ENCODE measurements around the gene RAB9B.

Gene RAB9B

DNA sequence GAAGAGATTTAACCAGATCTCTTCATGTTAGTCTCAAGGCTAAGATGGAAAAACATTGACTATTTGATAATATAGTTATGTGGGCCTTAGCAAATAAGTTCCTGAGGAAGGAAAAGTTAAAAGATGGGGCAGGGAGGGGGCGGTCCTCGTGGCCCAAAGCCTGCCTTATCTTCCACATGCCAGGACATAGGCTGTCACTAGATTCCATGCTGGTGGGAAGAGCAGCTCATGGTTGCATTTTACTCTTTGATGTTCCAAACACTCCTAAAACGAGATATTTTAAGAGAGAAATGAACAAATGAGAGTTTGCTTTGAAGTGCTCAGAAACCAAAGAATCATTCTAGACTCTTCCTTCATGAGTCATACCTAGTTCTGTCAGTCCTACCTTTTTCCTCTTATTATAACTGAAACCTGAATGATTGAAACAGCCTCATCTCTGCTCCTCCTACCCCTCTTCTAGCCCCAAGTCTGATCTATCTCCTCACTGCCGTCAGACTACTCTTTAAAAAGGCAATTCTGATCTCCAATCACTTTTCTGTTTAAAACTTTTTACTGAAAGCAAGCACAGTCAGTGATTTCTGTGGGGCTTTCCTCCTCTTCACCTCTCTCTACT is 25.1 kb downstream of the RAB9B start:
- no peak for DNase-seq

DNA sequence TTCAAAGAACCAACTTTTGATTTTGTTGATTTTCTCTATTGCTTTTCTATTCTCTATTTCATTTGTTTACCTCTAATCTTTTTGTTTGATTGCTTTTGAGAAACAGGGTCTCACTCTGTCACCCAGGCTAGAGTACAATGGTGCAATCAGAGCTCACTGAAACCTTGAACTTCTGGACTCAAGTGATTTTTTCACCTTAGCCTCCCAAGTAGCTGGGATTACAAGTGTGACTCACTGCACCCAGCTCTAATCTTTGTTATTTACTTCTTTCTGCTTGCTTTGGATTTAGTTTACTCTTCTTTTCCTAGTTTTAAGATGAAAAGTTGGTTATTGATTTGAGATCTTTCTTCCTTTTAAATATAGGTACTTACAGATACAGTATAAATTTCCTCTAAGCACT is 26.2 kb downstream of the RAB9B start:
- DNase-seq = no peak

DNA sequence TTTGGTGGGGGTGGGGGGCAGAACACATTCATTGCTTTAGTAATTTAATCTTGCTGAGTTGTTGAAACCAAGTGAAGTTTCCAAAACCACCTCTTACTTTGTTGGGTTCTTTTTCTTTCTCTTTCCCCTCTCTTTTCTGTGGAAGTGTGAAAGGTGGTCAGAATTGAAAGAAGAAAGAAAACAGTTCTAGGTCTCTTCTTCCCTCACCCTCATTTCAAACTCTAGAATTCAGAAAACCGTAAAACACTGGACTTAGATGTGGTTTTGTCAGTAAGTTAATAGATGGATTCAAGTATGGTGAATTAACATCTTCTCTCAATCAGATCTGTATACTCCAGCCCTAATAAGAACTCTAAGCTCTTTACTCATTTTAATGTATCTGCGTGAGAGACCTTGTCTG is 31.7 kb downstream of the RAB9B start:
- DNase-seq = no peak

DNA sequence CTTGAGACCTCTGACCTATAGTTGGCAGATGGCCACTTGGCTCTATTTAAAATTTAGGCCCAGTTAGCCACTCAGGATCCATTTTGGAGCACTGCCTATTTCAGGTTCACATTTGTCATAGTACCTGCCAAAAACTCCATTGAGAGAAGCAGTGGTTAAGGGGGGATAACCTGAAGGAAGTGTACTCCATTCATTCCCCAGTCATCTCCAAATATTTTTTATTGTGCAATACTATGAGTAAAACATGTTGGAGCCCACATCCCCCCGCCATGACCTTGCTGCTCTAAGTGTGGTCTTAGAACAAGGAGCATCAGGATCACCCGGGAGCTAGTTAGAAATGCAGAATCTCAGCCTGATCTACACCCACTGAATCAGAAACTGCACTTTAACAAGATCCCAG is 34.4 kb downstream of the RAB9B start:
- no peak for DNase-seq

DNA sequence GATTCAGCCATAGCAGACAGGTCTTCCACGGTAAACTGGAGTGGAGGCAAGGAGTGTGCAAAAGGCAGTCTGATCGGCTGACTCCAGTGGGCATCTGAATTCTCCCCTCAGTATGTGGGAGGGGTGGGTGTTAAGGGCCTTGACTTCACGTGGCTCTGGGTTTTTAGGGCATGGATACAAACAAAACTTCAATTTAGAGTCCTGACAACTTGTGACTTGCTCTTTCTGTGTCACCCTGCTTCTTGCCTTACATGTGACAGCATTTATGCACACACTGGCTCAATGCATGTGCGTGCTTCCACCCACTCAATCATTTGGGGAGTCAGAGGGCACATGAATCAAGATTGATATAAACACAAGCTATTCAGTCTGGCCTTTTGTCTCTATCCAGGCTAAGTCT is 37.9 kb downstream of the RAB9B start:
- DNase-seq = no peak

DNA sequence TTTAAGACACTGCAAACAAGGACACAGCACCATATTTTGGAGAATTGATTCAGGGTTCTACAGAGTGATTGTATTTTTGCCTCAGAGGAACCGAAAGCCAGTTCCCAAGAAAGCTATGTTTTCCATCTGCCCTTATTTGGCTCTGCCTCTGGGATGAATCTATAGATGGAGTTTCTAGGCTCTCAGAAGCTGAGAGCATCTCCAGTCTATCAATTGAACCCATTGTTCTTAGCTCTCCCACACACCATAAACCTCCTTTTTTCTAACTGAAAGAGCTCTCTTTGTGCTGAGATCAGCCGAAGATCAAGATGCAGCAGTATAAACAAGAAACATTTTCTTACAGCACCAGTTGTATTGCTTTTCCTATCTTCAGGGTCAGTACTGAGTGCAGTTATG is 38.5 kb downstream of the RAB9B start:
- DNase-seq = no peak

DNA sequence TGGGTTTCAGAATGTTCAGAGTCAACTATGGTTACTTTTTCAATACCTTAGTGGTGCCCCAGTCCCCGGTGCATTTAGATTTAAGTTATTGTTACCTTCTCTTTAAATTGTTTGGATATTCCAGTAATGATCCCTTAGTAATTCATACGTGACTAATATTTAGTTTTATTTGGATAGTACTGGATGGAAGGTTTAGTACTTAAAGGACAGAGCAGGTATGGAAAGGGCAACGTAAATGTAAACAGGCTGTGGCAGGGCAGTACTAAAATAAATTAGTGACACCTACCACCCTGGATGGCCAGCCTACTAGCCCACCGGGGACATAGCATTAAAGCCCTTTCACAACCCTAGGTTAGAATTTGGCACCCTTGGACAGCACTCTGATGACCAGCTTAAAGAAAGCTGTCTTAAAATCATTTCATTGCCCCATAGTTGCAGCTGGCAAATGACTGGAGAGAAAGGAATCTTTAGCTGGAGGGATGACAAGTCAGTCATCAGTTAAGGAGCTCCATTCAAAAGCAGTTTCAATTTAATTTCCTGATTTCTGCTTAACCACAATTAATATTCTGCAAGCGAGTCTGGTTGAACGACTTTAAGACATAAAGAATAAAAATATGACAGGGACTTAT is 39.0 kb downstream of the RAB9B start:
- no peak for DNase-seq

DNA sequence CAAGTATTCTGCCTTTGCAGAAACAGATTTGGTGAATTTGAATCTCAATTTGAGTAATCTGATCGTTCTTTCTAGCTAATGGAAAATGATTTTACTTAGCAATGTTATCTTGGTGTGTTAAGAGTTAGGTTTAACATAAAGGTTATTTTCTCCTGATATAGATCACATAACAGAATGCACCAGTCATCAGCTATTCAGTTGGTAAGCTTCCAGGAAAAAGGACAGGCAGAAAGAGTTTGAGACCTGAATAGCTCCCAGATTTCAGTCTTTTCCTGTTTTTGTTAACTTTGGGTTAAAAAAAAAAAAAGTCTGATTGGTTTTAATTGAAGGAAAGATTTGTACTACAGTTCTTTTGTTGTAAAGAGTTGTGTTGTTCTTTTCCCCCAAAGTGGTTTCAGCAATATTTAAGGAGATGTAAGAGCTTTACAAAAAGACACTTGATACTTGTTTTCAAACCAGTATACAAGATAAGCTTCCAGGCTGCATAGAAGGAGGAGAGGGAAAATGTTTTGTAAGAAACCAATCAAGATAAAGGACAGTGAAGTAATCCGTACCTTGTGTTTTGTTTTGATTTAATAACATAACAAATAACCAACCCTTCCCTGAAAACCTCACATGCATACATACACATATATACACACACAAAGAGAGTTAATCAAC is 40.1 kb downstream of the RAB9B start:
- no peak for DNase-seq

DNA sequence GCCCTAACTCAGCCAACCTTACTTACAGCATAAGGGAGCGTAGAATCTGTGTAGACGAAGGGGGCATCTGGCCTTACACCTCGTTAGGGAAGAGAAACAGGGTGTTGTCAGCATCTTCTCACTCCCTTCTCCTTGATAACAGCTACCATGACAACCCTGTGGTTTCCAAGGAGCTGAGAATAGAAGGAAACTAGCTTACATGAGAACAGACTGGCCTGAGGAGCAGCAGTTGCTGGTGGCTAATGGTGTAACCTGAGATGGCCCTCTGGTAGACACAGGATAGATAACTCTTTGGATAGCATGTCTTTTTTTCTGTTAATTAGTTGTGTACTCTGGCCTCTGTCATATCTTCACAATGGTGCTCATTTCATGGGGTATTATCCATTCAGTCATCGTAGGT is 40.8 kb downstream of the RAB9B start:
- peak; percentile 41 for DNase-seq

DNA sequence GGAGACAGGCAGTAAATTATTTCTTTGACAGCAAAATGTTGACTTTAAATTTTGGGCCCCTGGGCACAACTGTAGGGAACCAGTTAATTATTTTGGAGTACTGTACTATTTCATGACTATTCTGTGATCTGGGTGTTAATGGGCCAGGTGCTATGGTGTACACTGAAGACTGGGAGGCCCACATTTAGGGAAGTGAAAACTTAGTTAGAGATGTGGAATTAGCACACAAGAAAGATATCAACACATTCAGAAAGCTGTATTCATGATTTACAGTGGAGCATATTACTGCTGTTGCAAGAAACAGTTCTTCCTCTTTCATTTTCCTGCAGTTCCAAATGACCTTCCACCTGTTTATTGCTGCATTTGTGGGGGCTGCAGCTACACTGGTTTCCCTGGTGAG is 43.1 kb downstream of the RAB9B start:
- DNase-seq = no peak

DNA sequence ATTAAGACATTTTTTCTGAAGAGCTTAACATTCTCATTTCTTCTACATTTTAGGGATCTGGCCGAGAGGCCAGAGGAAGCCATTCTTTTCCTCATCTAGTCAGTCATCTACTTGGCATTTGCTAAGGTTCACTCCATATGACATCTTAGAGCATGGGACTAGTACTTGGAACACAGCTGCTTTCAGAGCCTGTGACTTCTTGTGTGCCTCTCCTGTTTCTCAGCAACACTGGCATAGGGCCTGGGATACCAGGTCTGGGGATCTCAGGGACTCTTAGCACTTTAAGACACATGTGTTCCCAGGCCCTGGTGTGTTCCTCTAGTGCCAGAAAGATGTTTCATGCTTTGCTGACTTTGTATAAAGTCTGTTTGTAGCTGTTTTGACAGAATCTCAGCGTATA is 48.1 kb downstream of the RAB9B start:
- no peak for DNase-seq

DNA sequence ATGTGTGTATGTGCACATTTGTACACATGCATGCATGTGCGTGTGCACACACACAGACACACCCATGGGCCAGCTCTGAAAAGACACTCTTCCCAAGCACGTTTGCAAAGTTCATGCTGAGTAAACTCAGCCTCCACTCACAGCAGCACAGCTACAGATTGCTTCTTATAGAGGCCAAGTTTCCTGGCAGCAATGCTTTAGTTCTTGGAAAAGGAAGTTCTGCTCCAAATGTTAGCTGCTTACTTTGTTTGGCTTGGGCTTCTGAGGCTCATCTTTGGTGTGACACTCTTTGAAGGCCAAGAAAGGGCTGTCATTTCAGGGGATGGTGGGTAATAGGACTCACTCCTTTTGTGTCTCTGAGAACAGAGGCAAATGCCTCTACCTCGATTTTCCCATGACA is 48.9 kb downstream of the RAB9B start:
- DNase-seq = no peak

DNA sequence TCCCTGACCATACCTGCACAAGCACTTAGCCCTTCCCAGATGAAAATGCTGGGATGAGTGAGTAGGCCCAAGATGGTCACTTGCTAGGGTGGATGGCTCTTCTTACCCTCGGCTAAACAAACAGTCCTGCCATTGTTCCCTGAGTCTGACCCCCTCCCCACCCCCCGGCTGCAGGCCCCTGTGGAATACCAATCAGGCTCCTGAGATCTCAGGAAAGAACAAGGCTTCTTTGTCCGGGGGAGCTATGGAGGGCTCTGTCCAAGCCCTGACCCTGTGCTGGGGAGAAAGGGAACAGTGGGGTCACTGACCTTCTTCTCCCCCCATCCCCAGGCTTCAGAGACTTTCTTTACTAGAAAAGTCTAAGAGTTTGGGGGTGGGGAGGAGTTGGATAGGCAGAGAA is 49.4 kb downstream of the RAB9B start:
- DNase-seq = no peak

DNA sequence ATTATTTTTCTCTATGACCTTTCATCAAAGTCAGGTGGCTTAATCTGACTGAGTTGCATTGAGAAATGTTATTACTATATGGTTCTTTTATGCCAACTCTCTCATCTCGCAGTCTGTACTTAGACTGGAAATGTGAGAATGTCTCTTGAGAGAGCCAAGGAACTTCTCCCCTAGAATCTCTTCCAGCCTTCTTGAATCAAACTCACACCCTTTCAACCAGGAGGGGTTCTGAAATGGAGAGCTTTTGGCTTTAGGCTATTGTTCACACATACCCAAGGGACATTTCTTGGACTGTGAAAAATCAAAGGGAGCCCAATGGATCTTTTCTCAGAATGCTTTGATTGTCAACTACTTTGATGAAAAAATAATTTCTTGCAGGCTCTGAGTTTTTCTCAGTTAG is 50.4 kb downstream of the RAB9B start:
- no peak for DNase-seq

DNA sequence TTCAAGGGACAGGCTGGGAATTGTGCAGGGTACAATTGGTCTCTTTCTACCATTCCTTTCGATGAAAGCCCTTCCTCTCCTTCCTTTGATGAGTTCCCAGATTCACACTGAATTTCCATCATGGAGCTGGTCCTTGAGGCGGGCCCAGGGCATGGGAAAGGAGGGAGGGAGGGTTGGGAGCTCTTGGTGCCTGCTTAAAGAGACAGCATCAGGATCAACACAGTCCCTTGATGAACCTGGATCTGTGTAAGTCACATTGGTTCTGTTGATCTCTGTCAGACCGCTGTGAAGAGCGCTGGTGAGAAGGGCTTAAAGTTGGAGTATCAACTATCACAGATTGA is 51.0 kb downstream of the RAB9B start:
- DNase-seq = no peak

DNA sequence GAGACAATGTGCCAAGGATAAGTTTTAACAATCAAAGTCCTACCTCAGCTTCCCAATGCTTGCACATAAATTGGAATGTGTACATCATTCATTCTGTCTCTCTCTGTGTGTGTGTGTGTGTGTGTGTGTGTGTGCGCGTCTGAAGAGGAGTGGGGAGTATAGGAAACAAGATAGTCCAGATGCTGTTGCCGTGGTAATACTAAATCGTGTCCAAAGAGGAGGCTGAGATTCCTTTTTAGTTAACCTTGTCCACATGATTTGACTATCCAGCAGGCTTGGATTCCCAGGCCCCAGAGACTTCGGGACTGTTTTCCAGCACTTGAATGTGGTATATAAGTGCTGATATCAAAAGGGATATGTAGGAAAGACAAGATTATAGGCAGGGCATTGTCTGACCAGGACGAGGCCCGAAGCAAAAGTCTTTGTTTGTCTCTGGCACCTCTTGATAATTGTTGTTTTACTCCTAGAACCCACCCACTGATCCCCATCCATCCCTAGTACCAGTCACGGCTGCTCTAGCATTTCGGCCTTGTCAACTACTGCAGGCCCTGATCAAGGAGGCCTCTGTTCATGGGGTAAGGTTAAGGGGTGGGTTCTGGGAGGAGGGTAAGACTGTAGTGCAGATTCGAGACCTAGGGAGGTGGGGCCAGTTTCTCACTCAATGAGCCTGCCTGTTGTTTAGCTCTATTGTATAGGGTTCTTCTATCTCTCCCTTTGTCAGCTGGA is 51.6 kb downstream of the RAB9B start:
- no peak for DNase-seq

DNA sequence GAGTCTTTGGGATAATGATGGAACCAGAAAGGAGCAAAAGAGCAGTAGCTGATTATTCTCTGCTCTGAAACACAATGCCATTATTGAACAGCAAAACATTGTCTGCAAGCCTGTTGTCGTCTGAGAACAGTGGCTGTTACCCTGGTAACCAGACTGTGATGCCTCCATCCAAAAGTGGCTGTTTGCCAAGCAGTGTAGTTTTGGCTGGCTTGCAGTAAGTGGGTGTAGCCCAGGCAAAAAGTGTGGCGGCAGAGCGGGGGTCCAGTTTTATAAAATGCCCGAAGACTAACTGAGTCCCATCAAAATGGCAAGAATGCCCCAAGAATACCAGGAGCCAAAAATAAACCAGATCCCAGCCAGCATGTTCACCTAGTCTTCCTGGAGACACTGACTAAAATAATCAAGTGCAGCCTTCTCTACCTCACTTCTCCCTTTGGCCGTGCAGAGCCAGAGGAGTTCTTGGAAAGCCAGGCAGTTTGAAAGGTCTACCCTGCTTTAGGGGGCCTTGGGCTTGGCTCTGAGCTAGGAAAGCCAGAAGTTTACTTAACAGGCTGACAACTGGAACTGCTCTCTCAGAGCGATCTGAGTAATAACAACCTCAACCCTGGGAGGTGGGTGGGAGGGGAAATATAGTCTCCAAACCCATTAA is 52.8 kb downstream of the RAB9B start:
- DNase-seq = peak; percentile 4

DNA sequence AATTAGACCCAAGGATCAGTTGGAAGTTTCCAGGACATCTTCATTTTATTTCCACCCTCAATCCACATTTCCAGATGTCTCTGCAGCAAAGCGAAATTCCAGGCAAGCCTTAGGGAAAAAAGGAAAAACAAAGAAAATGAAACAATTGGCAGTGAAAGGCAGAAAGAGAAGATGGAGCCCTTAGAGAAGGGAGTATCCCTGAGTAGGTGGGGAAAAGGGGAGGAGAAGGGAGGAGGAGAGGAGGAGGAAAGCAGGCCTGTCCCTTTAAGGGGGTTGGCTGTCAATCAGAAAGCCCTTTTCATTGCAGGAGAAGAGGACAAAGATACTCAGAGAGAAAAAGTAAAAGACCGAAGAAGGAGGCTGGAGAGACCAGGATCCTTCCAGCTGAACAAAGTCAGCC is 55.5 kb downstream of the RAB9B start, which contains the start of gene PLP1:
Gene PLP1, plus strand, starts transcription at position 295 of the 400 bp plus-strand sequence. CDS start 156 bp downstream, outside the sequence.
- DNase-seq = no peak

DNA sequence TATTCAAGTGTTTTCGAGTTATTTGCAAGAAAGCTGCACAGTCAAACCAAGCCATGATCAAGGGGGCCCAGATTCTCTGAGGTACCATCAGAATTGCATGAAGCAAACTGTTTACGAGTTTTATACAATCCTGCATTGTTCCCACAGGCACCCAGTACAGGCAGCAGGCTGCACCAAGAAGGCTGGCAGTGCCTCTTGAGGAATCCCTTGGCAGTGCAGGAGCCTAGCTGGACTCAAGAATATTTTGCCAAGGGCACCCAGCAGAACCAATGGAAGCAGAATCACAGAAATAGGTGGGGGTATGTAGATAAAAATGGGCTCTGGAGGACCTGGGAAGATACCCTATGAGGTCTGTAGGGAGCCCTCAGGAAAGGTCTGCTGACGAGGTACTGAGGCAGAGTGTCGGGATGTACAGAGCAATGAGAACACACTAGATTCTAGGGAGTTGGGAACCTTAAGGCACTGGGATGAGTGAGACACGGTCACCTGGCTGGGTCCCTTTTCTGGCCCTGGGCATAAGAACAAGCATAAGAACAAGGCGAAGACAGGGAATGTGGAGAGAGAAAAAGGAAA is 57.9 kb downstream of the RAB9B start:
- DNase-seq = no peak

DNA sequence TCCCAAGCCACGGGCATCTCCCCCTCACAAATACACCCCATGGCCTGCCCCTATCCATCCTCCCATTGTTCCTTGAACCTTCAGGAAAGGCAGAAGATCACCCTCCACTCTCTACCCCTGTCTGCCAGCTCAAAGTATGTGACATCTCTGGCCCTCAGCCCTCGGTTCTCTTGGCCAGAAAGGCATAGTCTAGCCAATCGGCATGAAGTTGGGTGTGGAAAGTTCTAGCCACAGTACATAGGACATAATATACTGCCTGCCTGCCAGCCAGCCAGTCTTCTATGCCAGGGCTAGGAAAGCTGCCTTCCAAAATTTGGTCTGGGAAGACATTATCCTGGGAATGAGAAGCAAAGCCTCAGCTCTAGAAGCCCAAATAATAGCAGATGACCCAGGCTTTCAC is 58.6 kb downstream of the RAB9B start:
- DNase-seq = no peak

All from NCI-H2171 treated with DMSO at 0.1 percent for 48 hours (cell line).